Activated naive CD8-positive, alpha-beta T cell treated with anti-CD3 and anti-CD28 coated beads, Interleukin-2, amount 10 ng/mL, durations not matched to agents 7 days and 5 days (primary cell): ENCODE measurements around the gene ZNG1F. TPM values are rescaled to one million over a fixed set of nuclear protein-coding genes. Genes with fewer than 3 reads are reported as not detected.
"Not testable (repeated sequence)": the region's sequence is repeated elsewhere in the genome, so short reads cannot be mapped to it uniquely, and the experiment has no call there.

Source experiments
- ATAC-seq: fragments of 150-1000 bp; cut with Tn5 transposase; one replicate; pipeline ENCODE4 v1.10.0; 2021; ENCODE audit warnings: low read depth, moderate library complexity
- POLR2A ChIA-PET: fragments of 350-600 bp; sonication (Branson Sonifier 250); formaldehyde crosslinking; loops from one replicate; lab custom pipeline; 2021; ENCODE audit warnings: antibody characterized with exemption; lab: Charles Lee
- DNase-seq: peaks from one replicate; pipeline ENCODE4 v3.0.0; 2021
- H3K27ac Mint-ChIP-seq: one replicate; pipeline ENCODE4 v1.8.0; 2022; ENCODE audit warnings: mild to moderate bottlenecking, mixed read lengths
- H3K27me3 Mint-ChIP-seq: one replicate; pipeline ENCODE4 v1.8.0; 2022; ENCODE audit warnings: mild to moderate bottlenecking, moderate library complexity, mixed read lengths
- H3K36me3 Mint-ChIP-seq: one replicate; pipeline ENCODE4 v1.8.0; 2021; ENCODE audit warnings: mild to moderate bottlenecking, mixed read lengths
- H3K4me1 Mint-ChIP-seq: one replicate; pipeline ENCODE4 v1.8.0; 2021; ENCODE audit warnings: mixed read lengths
- H3K4me3 Mint-ChIP-seq: one replicate; pipeline ENCODE4 v1.8.0; 2022; ENCODE audit warnings: mild to moderate bottlenecking, moderate library complexity, mixed read lengths
- H3K9me3 Mint-ChIP-seq: one replicate; pipeline ENCODE4 v1.8.0; 2021; ENCODE audit warnings: mixed read lengths
- microRNA-seq: library from miRNA; unstranded; fragments of <30 nt; microRNA quantifications from one replicate; pipeline ENCODE4 v1.2.0, GENCODE V29; 2022
- total RNA-seq, 2 experiments: library from RNA; stranded (reverse); gene quantifications; one replicate each; pipeline ENCODE4 v1.2.3, GENCODE V29; 2021

Gene ZNG1F
- total RNA-seq, 2 experiments from 2014 or later, result 11.4 to 12.9 TPM

- ATAC-seq, H3K4me3 Mint-ChIP-seq, DNase-seq, H3K4me1 Mint-ChIP-seq, POLR2A ChIA-PET, H3K9me3 Mint-ChIP-seq, H3K27ac Mint-ChIP-seq, H3K36me3 Mint-ChIP-seq: not testable (repeated sequence)
- peaks cover 24% of the 10 kb centered on the region for H3K27me3 Mint-ChIP-seq
These were observed 102.4 kb downstream of the ZNG1F start for GRCh38 chr9:41086685-41087084.

DNA sequence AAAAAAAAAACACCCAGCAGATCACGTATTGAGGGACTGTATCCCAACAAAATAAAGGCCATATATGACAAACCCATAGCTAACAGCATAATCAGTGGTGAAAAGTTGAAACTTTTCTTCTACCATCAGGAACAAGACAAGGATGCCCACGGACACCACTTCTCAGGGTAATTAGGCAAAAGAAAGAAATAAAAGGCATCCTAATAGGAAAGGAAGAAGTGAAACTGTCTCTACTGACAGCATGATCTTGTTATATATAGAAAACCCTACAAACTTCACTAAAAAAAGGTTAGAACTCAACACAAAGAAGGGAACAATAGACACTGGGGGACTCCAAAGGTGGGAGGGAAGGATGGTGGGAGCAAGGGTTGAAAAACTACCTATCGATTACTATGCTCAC, 102.9 kb downstream of the ZNG1F start:
- H3K9me3 Mint-ChIP-seq, DNase-seq, H3K4me3 Mint-ChIP-seq, ATAC-seq, H3K27ac Mint-ChIP-seq, H3K36me3 Mint-ChIP-seq, POLR2A ChIA-PET, H3K4me1 Mint-ChIP-seq: not testable (repeated sequence)
- H3K27me3 Mint-ChIP-seq, result peaks cover 24% of the 10 kb centered on the region

DNA sequence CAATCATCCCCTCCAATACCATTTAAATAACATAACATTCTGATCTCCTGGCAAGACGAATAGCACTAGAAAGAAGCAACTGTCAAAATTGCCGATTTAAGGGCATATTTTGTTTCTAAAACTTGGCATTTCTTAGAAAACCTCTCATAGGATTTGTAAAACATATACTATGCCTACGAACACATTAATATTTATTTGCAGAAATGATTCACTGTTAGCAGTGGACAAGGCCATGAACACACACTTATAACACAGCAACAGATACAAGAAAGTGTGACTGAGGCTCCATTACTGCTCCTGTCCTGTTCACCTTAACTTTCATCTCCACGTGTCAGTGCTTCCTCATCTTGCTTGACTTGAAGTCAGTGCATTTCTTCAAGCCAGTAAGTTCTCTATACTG, 106.8 kb downstream of the ZNG1F start:
- POLR2A ChIA-PET, DNase-seq, H3K4me1 Mint-ChIP-seq, H3K27ac Mint-ChIP-seq, H3K36me3 Mint-ChIP-seq, H3K4me3 Mint-ChIP-seq, ATAC-seq, H3K9me3 Mint-ChIP-seq: not testable (repeated sequence)
- H3K27me3 Mint-ChIP-seq, result peaks cover 16% of the 10 kb centered on the region

Small RNAs within 50 kb of the gene (microRNA-seq; reads per million reads assigned to microRNA genes)
- gene MIR4477A, result not detected

Other genes starting within 250 kb of the ZNG1F start
- gene FOXD4L6, start 60.6 kb downstream of the ZNG1F start, total RNA-seq, result under 1 TPM in 1 of 2 experiments, not detected in 1; 0.28 TPM